GM19397 (cell line): ENCODE data around the gene ATP8B4.
A peak's percentile ranks its signal among the peaks of the same experiment; 100 is the strongest.
"Not testable (repeated sequence)": the region's sequence is repeated elsewhere in the genome, so short reads cannot be mapped to it uniquely, and the experiment has no call there.

Experiments used
- ATAC-seq: cut with Tn5 transposase; IDR thresholded peaks from one replicate; pipeline ENCODE4 v1.9.1; 2021; ENCODE audit warnings: mild to moderate bottlenecking, moderate library complexity; ENCODE audit not compliant: unreplicated experiment

The ATP8B4 gene

DNA sequence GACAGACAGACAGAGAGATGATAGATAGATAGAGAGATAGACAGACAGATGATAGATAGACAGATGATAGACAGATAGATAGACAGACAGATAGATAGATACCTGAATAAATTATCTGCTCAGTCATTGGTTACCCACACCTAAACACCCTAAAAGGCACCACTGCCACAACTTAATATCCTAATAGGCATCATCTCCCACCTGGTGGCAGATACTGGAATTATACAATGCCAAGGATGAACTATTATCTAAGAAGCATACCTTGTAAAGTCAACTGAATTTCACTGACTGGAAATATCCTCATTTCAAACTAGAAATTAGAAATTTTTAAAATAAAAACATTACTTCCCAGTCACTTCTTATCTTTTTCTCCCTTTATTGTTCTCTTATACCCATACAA is 19.4 kb upstream of the ATP8B4 start:
- ATAC-seq, result no peak

DNA sequence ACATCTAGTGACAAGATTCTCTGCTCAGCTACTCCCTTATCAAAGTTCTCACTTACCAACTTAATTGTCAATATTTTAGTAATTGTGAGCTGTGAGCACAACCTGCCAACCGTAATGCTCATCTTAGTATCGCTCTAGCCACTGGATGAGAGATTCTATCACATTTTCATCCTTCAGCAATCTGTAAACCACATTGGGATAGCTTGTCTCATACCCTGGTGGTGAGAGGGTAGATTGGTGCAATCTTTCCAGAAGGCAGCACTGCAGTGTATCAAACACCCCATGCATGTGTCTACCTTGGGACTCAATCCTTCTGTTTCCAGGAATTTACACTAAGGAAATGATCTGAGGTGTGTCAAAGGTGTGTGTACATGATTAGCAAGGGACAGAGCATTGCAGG is 18.9 kb upstream of the ATP8B4 start:
- ATAC-seq, result no peak

DNA sequence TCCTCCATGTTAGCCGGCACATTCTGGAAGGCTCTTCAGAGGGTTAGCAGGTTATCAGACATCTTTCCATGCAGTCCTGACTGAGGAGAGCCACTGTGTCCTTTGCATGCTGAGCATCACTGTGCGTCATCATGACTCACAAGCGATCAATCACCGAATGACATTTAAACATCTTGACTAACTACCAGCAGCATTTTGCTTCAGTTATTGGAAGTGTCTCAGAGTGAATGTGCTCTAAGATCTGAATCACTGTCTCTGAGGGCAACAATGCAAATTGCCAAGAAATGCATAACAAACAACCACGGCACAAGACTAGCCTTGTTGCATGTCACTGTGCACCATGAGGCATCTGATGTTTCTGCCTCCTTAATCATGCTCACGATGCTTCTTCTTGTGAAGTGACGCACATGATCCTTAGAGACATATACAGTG is 18.3 kb upstream of the ATP8B4 start:
- ATAC-seq, result no peak

DNA sequence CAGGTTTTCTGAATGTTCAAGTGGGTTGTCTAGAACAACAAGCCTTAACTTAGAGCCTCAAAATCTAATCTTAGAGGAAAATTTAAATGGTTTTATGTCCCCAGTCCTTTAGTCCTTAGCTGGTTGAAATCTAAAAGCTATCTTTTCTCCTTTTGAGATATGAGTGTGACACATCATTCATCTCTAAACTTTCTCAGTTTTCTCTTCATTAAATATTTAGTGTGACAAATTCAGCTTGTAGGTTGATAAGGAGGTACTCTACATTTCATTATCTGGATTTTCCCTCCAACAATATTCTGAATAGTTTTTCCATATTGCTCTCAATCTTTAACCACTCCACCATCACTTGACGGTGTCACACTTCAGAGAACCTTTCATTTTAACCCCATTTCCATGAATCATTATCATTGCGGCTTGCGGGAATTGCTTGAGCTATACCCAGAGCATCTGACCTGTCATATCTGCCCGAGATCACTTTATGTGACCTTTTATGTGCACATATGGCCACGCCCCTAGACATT is 16.1 kb upstream of the ATP8B4 start:
- ATAC-seq, result peak; percentile 71

DNA sequence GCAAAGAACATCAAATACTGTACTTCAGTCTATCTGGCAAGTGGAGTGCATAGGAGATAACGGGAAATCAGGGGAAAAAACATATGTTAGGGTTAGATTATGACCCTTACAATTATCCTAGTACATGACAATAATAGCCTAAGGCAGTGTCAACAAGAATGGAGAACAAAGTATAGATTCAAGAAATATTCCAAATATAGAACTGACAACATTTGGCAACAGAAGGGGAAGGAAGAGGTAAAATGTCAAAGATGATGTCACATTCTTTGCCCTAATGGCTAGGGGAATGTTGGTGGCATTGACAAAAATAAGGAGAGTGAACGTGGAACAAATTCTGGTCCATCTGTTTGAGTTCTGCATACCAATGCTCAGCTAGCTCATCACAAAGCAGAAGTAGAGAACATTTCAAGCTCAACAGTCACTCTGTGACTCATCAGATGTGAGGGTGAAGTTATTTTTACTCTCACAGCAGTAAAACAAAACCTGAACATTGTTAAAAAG is 15.5 kb upstream of the ATP8B4 start:
- peak; percentile 75 for ATAC-seq

DNA sequence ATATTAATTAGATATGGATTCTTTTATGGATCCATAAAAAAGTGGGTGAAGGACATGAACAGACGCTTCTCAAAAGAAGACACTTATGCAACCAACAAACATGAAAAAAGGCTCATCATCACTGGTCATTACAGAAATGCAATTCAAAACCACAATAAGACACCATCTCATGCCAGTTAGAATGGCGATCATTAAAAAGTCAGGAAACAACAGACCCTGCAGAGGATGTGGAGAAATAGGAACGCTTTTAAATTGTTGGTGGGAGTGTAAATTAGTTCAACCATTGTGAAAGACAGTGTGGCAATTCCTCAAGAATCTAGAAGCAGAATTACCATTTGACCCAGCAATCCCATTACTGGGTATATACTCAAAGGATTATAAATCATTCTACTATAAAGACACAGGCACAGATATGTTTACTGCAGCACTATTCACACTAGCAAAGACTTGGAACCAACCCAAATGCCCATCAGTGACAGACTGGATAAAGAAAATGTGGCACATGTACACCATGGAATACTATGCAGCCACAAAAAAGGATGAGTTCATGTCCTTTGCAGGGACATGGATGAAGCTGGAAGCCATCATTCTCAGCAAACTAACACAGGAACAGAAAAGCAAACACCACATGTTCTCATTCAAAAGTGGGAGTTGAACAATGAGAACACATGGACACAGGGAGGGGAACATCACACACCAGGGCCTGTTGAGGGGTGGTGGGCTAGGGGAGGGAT is 13.4 kb upstream of the ATP8B4 start:
- ATAC-seq, result not testable (repeated sequence)

DNA sequence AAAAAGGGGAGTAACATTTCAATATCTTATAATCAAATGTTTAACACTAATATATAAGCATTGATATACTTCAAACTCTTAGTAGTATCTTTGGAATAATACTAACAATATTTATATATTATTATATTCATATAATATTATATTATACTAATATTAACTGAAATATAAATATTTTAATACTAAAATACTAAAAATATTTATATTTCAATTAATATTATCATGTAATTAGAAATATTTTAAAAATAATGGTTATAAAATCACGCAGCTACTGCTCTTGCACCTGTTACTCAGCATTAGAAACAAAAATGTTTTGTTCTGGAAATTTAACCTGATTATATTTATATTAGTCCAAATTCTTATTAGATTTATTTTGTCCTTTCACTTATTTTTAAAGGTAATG is 12.6 kb upstream of the ATP8B4 start:
- no peak for ATAC-seq

DNA sequence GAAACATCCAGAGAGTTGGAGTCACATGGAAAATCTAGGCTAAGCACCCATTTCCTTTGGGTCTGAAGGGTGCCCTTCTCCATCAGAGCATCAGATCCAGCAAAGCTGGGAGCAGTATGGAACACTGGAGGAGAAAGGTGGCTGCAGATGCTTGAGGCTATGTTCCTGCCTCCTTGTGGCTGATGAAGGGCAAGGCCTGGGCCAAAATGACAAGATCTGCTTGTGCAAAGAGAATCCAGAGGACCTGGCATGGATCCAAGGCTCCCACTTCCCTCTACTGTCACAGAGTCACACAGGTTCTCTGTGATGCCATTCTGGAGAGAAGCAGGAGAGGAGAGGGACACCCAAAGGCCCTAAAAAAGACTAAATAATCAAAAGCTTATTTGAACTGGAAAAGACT is 9.2 kb upstream of the ATP8B4 start:
- no peak for ATAC-seq

DNA sequence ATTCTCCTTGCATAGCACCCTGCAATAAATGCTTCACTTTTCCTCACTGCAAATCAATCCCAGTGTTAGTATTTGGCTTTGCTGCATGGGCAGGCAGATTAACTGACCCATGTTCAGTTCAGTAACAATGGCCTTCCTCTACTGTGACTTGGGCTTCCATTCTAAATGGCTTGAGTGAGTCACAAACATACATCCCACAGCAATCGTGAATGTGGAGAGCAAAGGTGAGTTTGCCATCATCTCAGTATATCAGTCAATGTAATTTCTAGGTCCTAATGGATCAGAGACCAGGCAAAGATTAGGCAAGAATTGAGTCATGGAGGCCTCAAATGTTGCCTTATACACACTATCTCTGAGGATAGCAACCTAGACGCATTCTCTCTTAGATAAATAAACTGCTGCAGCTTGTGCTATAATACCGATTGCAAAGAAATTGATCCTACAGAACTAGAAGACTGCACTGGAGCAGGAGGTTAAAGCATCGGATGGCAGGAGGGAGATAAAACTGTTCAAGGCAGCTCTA is 8.3 kb upstream of the ATP8B4 start:
- no peak for ATAC-seq

DNA sequence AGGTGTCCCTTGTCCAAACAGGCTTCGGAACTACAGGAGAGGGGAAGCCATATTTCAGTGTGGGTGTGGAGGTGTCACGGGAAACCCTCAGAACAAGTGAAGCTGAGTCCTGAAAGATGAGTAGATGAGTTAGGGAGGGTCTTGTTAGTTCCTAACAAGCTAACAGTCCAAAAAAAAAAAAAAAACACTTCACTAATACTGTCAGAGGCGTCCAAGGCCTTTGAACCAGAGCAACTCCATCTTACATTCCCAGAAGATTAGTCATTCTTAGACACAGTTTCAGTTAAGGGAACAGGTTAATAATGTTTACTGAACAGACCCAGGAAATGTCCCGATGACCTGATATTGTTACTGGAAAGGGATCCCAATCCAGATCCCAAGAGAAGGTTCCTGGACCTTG is 7.0 kb upstream of the ATP8B4 start:
- ATAC-seq, result no peak

DNA sequence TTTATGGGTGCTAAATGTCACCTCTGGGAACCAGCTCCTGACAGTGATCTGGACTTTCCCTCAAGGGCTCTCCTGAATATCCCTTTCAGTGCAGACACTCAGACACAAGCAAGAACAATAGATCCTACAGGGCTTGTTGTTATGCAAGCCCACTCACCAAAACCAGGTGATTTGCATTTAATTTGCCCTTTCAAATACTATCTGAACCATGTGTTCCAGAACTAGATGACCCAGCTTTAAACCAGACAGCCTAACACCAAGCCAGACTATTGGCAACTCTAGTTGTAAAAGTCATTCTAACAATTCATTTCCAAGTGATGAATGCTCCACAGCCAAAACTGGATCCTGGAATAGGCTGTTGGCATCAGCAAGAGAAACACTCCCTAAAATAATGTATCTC is 5.6 kb upstream of the ATP8B4 start:
- no peak for ATAC-seq

DNA sequence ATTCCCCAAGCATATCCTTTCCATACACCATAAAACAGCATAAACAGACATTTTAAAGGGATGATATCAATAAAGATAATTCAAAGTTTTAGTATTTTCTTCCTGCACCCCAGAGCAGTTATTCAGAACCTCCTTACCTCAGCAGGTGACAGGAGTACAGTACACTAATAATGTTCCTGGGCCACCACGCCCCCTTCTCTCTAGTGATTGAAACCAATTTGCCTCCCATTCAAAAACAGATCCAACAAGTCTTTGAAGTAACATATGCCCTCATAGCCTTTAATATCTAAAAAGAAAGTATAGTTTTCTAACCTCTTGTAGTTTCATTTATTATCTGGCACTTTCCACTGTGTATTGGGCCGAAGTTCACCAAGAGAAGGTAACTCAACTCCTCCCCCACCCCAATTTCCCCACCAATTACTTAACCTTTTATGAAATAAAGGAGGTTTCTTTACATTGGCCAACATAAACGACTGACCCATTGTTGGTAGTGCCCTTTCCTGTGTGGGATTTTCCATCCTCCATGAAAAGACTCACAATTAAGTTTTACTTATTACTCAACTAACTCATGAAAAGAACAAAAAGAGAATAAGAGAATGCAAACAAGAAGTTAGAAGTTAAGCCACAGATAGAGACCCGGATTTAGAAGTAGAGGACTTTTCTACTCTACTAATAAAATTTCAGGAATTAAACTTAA is 5.0 kb upstream of the ATP8B4 start:
- no peak for ATAC-seq

DNA sequence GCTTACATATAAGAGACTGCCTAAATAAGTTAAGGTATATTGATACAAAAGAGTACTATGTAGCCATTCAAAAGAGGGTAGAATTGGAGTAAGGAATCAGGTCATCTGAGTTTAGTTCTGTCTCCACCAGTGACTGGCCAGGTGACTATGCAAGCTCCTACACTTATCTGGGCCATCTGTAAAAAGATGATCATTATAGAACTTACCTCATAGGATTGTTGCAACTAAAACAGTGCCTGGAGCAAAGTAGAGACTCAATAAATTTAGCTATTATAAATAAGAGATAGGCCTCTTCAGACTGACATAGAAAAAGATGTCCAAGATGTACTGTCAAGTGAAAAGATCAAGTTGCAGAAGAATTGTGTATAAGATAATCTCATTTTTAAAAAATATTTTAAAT is 1.7 kb upstream of the ATP8B4 start:
- ATAC-seq, result no peak

DNA sequence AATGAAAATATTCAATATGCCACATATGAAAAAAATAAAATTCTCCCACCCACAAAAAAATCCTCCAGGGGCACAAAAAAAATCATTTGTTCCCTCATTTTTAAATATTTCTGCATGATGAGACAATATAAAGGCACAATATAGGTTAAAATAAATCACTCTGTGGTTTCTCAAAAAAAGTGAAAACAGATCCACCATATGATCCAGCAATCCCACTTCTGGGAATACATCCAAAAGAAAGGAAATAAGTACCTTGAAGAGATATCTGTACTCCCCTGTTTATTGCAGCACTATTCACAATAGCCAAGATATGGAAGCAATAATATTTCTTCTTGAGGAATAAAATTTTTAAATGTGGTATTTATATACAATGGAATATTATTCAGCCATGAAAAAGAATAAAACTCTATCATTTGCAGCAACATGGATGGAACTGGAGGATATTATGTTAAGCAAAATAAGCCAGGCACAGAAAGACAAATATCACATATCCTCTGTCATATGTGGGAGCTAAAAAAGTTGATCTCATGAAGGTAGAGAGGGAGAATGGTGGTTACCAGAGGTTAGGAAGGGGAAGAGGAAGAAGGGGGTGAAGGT is 1.5 kb downstream of the ATP8B4 start:
- no peak for ATAC-seq

DNA sequence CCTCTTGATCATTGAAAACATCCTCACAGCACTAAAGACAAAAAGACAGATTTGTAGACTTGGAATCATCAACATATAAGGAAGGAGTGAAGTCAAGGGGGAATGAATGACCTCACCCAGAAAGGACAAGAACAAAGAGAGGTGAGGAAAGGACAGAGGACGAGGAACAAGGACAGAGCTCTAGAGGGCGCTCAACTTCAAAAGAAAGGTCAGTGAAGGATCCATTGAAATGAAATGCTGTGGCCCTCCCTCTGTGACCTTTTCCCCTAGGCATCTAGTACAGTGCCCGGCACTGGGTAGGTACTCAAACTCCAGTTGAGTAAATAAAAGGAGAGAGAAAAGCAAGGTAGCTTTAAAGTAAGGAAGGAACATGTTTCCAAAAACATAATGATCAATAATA is 2.6 kb downstream of the ATP8B4 start:
- no peak for ATAC-seq

DNA sequence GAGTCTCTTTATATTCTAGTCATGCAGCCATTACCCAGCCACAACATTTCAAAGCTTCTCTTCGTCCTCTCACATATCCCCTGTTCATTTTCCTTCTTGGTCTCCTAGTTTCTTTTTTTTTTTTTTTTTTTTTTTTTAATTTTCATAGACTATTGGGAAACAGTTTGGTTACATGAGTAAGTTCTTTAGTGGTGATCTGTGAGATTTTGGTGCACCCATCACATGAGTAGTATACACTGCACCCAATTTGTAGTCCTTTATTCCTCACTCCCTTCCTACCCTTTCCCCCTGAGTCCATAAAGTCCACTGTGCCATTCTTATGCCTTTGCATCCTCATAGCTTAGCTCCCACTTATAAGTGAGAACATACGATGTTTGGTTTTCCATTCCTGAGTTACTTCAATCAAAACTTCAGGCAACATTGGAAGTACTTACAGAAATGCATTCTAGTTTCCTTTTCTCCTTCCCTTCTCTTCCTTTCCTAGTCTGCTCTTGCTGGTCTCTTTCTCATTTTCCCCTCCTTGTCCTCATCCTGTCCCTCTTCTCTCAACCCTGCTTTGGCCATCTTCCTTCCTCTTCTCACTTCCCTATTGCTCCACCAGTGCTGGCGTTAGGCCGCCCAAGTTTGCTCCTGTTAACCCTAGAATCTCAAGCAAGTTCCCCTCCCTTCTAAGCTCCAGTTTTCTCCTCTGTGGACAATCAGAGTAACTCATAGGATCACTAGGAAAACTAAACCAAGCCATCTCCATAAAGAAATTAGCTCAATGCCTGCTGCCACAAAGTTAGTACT is 4.8 kb downstream of the ATP8B4 start:
- no peak for ATAC-seq

DNA sequence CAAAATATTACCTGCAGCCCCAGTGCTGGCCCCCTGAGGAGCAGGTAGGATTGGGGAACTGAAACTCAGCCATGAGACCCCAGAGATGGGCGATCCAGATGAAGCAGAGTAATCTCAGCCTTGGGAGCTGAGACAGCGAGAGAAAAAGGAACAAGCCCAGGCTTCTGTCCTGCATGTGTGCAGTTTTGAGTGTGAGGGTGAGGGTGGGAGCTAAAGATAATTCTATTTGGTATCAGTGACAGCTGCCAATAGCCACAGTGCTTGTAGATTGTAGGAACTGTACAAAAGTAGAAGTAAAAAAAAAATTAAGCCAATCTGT is 5.9 kb downstream of the ATP8B4 start:
- ATAC-seq, result no peak

DNA sequence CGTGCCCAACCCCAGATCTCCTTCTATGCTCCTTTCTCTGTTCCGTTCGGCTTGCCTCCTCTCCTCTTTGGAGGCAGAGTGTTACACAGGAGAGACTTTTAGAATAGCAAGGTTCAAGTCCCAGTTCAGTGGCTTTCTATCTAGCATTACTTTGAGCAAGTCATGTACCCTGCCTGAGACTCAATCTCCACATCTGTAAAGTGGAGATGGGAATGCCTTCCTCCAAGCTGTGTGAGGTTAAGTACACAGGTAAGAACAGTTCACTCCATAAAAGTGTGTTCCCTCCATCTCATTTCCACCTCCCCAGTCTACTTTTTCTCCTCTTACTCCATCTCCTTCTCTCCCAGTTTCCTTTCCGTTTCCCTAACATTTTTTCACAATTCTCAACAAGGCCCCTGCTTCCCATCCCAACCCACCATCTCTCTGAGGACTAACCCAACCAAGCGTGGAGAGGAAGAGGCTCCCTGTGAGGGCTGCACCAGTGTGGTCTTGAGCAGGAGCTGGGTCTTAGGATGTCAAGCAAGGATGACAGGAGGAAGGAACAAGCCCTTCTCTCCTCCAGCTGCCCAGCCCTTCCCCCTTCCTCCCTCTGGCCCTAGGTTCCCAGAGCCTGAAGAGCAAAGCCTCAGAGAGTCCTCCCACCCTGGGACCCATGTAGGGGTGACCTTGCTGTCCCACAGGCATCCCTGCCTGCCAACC is 6.4 kb downstream of the ATP8B4 start:
- no peak for ATAC-seq

DNA sequence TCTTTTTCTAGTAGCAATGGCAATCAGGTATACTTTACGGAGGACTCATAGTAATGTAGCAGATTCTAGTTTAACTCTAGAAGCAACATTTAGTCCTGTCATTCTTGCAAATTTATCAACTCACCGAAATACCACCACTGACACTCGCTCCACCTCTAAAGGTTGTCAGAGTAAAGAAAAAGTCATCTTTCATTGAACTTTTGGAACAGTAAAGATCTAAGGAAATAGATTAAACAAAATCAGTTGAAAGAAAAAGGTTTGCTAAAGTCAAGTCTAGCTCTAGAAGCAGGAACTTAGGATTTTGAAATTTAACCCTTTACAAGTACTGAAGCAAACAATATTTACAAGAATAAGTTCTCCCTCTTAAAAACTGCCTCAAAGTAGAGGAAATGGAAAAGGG is 8.7 kb downstream of the ATP8B4 start:
- no peak for ATAC-seq
